ENCODE results near the gene PANK4.

Gene PANK4

DNA sequence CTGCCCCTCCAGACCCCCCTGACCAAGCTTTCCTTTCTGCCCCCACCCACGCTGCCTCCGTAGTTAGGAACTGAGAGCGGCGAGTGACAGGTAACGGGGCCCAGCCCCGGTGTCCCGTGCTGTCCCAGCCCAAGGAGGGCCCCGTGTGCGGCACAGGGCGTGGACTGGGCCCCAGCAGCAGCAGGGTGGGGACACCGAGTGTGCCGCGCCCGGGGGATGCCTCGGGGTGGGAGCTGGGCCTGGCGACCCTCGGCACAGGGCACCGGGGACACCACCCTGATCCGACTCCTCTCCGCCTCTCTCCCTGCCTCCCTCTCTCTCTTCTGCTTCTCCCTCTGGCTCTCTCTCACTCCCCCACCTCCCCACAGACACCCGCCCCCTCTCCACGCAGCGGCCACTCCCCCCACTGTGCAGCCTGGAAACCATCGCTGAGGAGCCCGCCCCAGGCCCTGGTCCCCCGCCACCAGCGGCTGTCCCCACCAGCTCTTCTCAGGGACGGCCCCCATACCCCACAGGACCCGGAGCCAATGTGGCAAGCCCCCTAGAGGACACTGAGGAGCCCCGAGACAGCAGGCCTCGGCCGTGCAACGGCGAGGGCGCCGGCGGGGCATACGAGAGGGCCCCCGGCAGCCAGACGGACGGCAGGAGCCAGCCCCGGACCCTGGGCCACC lies 22.7 kb downstream of the PANK4 start:
- H3K27ac ChIP-seq = no peak overlapping the region
- no peaks in the 10 kb centered on the region for H4K20me1 ChIP-seq (ENCODE audit: insufficient read depth)
- no peak overlapping the region for H2AFZ ChIP-seq (ENCODE audit: low read depth)
- peaks cover 37% of the 10 kb centered on the region for H3K27me3 ChIP-seq (ENCODE audit: insufficient read depth, low read depth)
- H3K36me3 ChIP-seq (ENCODE audit: insufficient read depth) = no peaks in the 10 kb centered on the region
- H3K4me2 ChIP-seq = no peak overlapping the region
- no peak overlapping the region for H3K9ac ChIP-seq
- H3K79me2 ChIP-seq (ENCODE audit: insufficient read depth, low read depth) = no peaks in the 10 kb centered on the region
- no peaks in the 10 kb centered on the region for H3K4me1 ChIP-seq (ENCODE audit: low read depth, poor library complexity, severe bottlenecking)
- TF ChIP-seq, protein P1, sequence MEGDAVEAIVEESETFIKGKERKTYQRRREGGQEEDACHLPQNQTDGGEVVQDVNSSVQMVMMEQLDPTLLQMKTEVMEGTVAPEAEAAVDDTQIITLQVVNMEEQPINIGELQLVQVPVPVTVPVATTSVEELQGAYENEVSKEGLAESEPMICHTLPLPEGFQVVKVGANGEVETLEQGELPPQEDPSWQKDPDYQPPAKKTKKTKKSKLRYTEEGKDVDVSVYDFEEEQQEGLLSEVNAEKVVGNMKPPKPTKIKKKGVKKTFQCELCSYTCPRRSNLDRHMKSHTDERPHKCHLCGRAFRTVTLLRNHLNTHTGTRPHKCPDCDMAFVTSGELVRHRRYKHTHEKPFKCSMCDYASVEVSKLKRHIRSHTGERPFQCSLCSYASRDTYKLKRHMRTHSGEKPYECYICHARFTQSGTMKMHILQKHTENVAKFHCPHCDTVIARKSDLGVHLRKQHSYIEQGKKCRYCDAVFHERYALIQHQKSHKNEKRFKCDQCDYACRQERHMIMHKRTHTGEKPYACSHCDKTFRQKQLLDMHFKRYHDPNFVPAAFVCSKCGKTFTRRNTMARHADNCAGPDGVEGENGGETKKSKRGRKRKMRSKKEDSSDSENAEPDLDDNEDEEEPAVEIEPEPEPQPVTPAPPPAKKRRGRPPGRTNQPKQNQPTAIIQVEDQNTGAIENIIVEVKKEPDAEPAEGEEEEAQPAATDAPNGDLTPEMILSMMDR (conservative IDR thresholded peaks at IDR 0.05; ENCODE audit: low read depth, low read length) = no peak
- no peak overlapping the region for H3K4me3 ChIP-seq (IDR thresholded peaks at IDR 0.05; ENCODE audit: insufficient read depth, low read depth, low read length)

DNA sequence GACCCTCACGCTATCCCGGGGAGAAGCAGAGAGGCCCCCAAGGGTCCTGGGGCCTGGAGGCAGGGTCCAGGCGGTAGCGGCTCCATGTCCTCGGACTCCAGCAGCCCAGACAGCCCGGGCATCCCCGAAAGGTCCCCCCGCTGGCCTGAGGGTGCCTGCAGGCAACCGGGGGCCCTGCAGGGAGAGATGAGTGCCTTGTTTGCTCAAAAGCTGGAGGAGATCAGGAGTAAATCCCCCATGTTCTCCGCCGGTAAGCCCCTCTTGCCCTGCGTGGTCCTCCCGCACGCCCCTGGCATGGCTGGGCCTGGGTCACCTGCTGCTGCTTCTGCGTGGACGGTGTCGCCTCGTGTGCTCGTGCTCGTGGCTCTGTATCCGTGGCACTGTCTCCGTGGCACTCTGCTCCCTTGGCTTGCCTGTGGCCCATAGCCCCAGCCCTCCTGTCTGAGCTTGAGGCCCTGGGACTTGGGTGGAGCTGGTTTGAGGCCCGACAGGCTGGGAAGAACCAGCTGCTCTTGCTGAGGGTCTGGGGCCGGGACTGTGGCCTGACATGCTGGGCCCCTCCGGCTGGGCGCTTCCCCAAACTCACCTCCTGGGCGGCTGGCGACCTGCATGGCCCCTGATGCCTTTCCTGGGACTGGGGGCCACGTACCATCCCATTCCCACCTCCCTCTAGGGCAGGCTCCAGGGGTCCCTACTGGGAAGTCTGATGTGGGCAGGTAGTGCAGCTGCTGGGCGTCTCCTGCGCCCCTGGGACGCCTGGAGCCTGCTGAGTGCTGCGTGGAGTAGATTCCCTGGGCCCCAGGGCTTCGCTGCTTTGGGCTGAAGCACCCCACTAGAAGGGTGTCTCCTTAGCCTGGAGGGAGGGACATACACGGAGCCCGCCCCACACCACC lies 23.5 kb downstream of the PANK4 start:
- Histone ChIP-seq H4K20me1 (ENCODE audit: insufficient read depth) (no peaks in the 10 kb centered on the region), H3K4me3 (IDR thresholded peaks at IDR 0.05; ENCODE audit: insufficient read depth, low read depth, low read length) (no peak overlapping the region), H3K27ac (no peak overlapping the region), H3K9ac (no peak overlapping the region), H3K27me3 (ENCODE audit: insufficient read depth, low read depth) (peaks cover 41% of the 10 kb centered on the region), H3K79me2 (ENCODE audit: insufficient read depth, low read depth) (no peaks in the 10 kb centered on the region), H2AFZ (ENCODE audit: low read depth) (no peak overlapping the region), H3K4me2 (no peak overlapping the region), H3K4me1 (ENCODE audit: low read depth, poor library complexity, severe bottlenecking) (no peaks in the 10 kb centered on the region), H3K36me3 (ENCODE audit: insufficient read depth) (no peaks in the 10 kb centered on the region)
- TF ChIP-seq, protein P1 (conservative IDR thresholded peaks at IDR 0.05; ENCODE audit: low read depth, low read length) = no peak

DNA sequence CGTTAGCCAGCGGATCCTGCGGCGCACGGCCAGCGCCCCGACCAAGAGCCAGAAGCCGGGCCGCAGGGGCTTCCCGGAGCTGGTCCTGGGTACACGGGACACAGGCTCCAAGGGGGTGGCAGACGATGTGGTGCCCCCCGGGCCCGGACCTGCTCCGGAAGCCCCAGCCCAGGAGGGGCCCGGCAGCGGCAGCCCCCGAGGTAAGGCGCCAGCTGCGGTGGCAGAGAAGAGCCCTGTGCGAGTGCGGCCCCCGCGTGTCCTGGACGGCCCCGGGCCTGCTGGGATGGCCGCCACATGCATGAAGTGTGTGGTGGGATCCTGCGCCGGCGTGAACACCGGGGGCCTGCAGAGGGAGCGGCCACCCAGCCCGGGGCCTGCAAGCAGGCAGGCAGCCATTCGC lies 24.2 kb downstream of the PANK4 start:
- H3K36me3 ChIP-seq (ENCODE audit: insufficient read depth) = no peaks in the 10 kb centered on the region
- no peak overlapping the region for H3K4me3 ChIP-seq (IDR thresholded peaks at IDR 0.05; ENCODE audit: insufficient read depth, low read depth, low read length)
- no peak overlapping the region for H2AFZ ChIP-seq (ENCODE audit: low read depth)
- H3K9ac ChIP-seq = no peak overlapping the region
- no peaks in the 10 kb centered on the region for H4K20me1 ChIP-seq (ENCODE audit: insufficient read depth)
- peaks cover 48% of the 10 kb centered on the region for H3K27me3 ChIP-seq (ENCODE audit: insufficient read depth, low read depth)
- H3K4me2 ChIP-seq = no peak overlapping the region
- H3K4me1 ChIP-seq (ENCODE audit: low read depth, poor library complexity, severe bottlenecking) = no peaks in the 10 kb centered on the region
- H3K79me2 ChIP-seq (ENCODE audit: insufficient read depth, low read depth) = no peaks in the 10 kb centered on the region
- H3K27ac ChIP-seq = no peak overlapping the region
- TF ChIP-seq, protein P1 (conservative IDR thresholded peaks at IDR 0.05; ENCODE audit: low read depth, low read length) = no peak

DNA sequence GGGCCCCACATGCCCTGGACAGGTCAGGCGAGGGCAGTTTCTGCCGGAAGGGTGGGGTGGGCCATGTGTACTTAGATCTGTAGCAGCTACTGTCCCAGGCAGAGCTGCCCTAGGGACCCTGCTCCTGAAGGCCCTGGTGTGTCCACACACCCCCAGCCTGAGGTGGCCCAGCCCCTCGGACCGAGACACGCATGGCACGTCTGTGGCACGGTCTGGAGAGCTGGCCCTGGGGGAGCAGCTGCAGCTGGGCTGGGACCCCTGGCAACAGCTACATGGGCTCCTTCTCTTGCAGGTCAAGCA lies 24.6 kb downstream of the PANK4 start:
- no peaks in the 10 kb centered on the region for H3K36me3 ChIP-seq (ENCODE audit: insufficient read depth)
- TF ChIP-seq, protein P1 (conservative IDR thresholded peaks at IDR 0.05; ENCODE audit: low read depth, low read length) = no peak
- no peak overlapping the region for H3K27ac ChIP-seq
- H4K20me1 ChIP-seq (ENCODE audit: insufficient read depth) = no peaks in the 10 kb centered on the region
- no peak overlapping the region for H3K4me2 ChIP-seq
- no peak overlapping the region for H2AFZ ChIP-seq (ENCODE audit: low read depth)
- no peak overlapping the region for H3K4me3 ChIP-seq (IDR thresholded peaks at IDR 0.05; ENCODE audit: insufficient read depth, low read depth, low read length)
- H3K27me3 ChIP-seq (ENCODE audit: insufficient read depth, low read depth) = peaks cover 52% of the 10 kb centered on the region
- no peak overlapping the region for H3K9ac ChIP-seq
- no peaks in the 10 kb centered on the region for H3K4me1 ChIP-seq (ENCODE audit: low read depth, poor library complexity, severe bottlenecking)
- H3K79me2 ChIP-seq (ENCODE audit: insufficient read depth, low read depth) = no peaks in the 10 kb centered on the region

Measured in KMS-11 (cell line).